Naive B cell (primary cell): ENCODE data around the gene ACAA1. TPM values are rescaled to one million over a fixed set of nuclear protein-coding genes. Genes with fewer than 3 reads are reported as not detected.
"Not testable (repeated sequence)": the region's sequence is repeated elsewhere in the genome, so short reads cannot be mapped to it uniquely, and the experiment has no call there.

Experiments
- ATAC-seq, 2 donors: fragments of 150-1000 bp; cut with Tn5 transposase; 2 replicates each; pipeline ENCODE4 v1.10.0; 2021; ENCODE audit warnings: low read depth in 2 of 2, mild to moderate bottlenecking in 2 of 2, moderate library complexity in 2 of 2
- DNase-seq: peaks from one replicate; pipeline ENCODE4 v3.0.0; 2022
- H3K27ac Mint-ChIP-seq, 6 donors: one replicate each; pipeline ENCODE4 v1.8.0; 2020 to 2022; ENCODE audit warnings: mild to moderate bottlenecking in 6 of 6, mixed read lengths in 6 of 6, moderate library complexity in 5 of 6, inconsistent platforms in 2 of 6
- H3K27me3 Mint-ChIP-seq, 3 donors: one replicate each; pipeline ENCODE4 v1.8.0; 2021 to 2022; ENCODE audit warnings: mixed read lengths in 3 of 3, mild to moderate bottlenecking in 1 of 3
- H3K36me3 Mint-ChIP-seq, 2 donors: one replicate each; pipeline ENCODE4 v1.8.0; 2020 to 2022; ENCODE audit warnings: mixed read lengths in 2 of 2, inconsistent platforms in 1 of 2, mild to moderate bottlenecking in 1 of 2
- H3K4me1 Mint-ChIP-seq, 3 donors: one replicate each; pipeline ENCODE4 v1.8.0; 2020 to 2022; ENCODE audit warnings: mixed read lengths in 3 of 3, inconsistent platforms in 1 of 3, mild to moderate bottlenecking in 1 of 3, moderate library complexity in 1 of 3
- H3K4me3 Mint-ChIP-seq, 8 donors: one replicate each; pipeline ENCODE4 v1.8.0; 2020 to 2022; ENCODE audit warnings: mild to moderate bottlenecking in 8 of 8, mixed read lengths in 8 of 8, moderate library complexity in 8 of 8, inconsistent platforms in 2 of 8
- H3K9me3 Mint-ChIP-seq, 7 donors: one replicate each; pipeline ENCODE4 v1.8.0; 2020 to 2022; ENCODE audit warnings: mixed read lengths in 7 of 7, mild to moderate bottlenecking in 5 of 7, inconsistent platforms in 2 of 7, moderate library complexity in 1 of 7
- polyA plus RNA-seq, 6 donors: library from polyadenylated mRNA; unstranded; fragments of 300-500 nt; fragmentation: Illumina TruSeq; gene quantifications; one replicate each; pipeline ENCODE4 v1.2.3, GENCODE V29; 2021; ENCODE audit warnings: low read depth in 6 of 6

The ACAA1 gene
- polyA plus RNA-seq, 6 donors from 2014 or later: 44.3 to 62.4 (median 52.0) TPM

GRCh38 chr3:38083254-38083653 lies 53.7 kb downstream of the ACAA1 start:
- Mint-ChIP-seq H3K4me1 (peaks cover 0 to 11% (median 0%) of the 10 kb centered on the region in 3 donors), H3K9me3 (peaks cover 8 to 22% (median 14%) of the 10 kb centered on the region in 7 donors), H3K27ac (peak overlapping the region in 2 of 6 donors; percentile 15 to 94)
- not testable (repeated sequence) for ATAC-seq, H3K4me3 Mint-ChIP-seq, DNase-seq, H3K36me3 Mint-ChIP-seq, H3K27me3 Mint-ChIP-seq

- Mint-ChIP-seq H3K4me1 (peaks cover 0 to 11% (median 0%) of the 10 kb centered on the region in 3 donors), H3K9me3 (peaks cover 8 to 22% (median 14%) of the 10 kb centered on the region in 7 donors), H3K27ac (peak overlapping the region in 1 of 6 donors; percentile 42)
- DNase-seq, H3K36me3 Mint-ChIP-seq, H3K4me3 Mint-ChIP-seq, ATAC-seq, H3K27me3 Mint-ChIP-seq: not testable (repeated sequence)
These were observed 54.6 kb downstream of the ACAA1 start for GRCh38 chr3:38082296-38082695.

- H3K27me3 Mint-ChIP-seq: peaks cover 0 to 11% (median 10%) of the 10 kb centered on the region in 3 donors
- ATAC-seq, DNase-seq, H3K9me3 Mint-ChIP-seq, H3K4me1 Mint-ChIP-seq, H3K36me3 Mint-ChIP-seq, H3K4me3 Mint-ChIP-seq: not testable (repeated sequence)
- peak overlapping the region in 1 of 6 donors; percentile 34 for H3K27ac Mint-ChIP-seq
These were observed 59.9 kb downstream of the ACAA1 start for GRCh38 chr3:38077073-38077472.

Other genes starting within 250 kb of the ACAA1 start
- 10 to 100 TPM in 4 of 6 donors, 1 to 10 TPM in 2; 8.4 to 17.8 (median 11.8) TPM for gene VILL, start 146.3 kb downstream of the ACAA1 start, polyA plus RNA-seq
- 1 to 10 TPM in 5 of 6 donors, not detected in 1; 1.9 to 4.1 (median 2.6) TPM for gene PLCD1, start 107.5 kb downstream of the ACAA1 start, polyA plus RNA-seq
- gene DLEC1, start 97.9 kb downstream of the ACAA1 start, polyA plus RNA-seq: under 1 TPM in 4 of 6 donors, not detected in 2; 0.09 to 0.50 (median 0.30) TPM
- 100 to 1,000 TPM in 3 of 6 donors, 10 to 100 TPM in 3; 82.4 to 136 (median 102) TPM for gene MYD88, start 1.5 kb upstream of the ACAA1 start, polyA plus RNA-seq
- gene OXSR1, start 28.4 kb upstream of the ACAA1 start, polyA plus RNA-seq: 10 to 100 TPM in 5 of 6 donors, 1 to 10 TPM in 1; 7.8 to 15.5 (median 13.8) TPM
- under 1 TPM in 2 of 6 donors, not detected in 4; 0.29 to 0.36 TPM for gene SLC22A13, start 128.7 kb upstream of the ACAA1 start, polyA plus RNA-seq
- gene SLC22A14, start 145.2 kb upstream of the ACAA1 start, polyA plus RNA-seq: not detected
- under 1 TPM in 2 of 6 donors, not detected in 4; 0.09 to 0.12 TPM for gene XYLB, start 209.7 kb upstream of the ACAA1 start, polyA plus RNA-seq